ENCODE data around the gene ANAPC1.
A peak's percentile ranks its signal among the peaks of the same experiment; 100 is the strongest.

ANAPC1 gene

GRCh38 chr2:111903930-111904439, 20.0 kb upstream of the ANAPC1 start:
- H3K4me3 ChIP-seq (ENCODE audit: low read length): no peak overlapping the region
- TF ChIP-seq CTCF (IDR thresholded peaks at IDR 0.05; ENCODE audit: insufficient read depth, low read depth, low read length, missing control alignments): no peak
- no peak for DNase-seq (ENCODE audit: low read depth)

- no peak for DNase-seq (ENCODE audit: low read depth)
- no peak overlapping the region for H3K4me3 ChIP-seq (ENCODE audit: low read length)
- TF ChIP-seq CTCF (IDR thresholded peaks at IDR 0.05; ENCODE audit: insufficient read depth, low read depth, low read length, missing control alignments): no peak
These were observed 19.5 kb upstream of the ANAPC1 start for GRCh38 chr2:111903516-111903915.

- DNase-seq (ENCODE audit: low read depth): peak; percentile 41
- TF ChIP-seq CTCF (IDR thresholded peaks at IDR 0.05; ENCODE audit: insufficient read depth, low read depth, low read length, missing control alignments): peak; percentile 38
- H3K4me3 ChIP-seq (ENCODE audit: low read length): no peak overlapping the region
These were observed 16.9 kb upstream of the ANAPC1 start for GRCh38 chr2:111900859-111901258.

- TF ChIP-seq CTCF (IDR thresholded peaks at IDR 0.05; ENCODE audit: insufficient read depth, low read depth, low read length, missing control alignments): no peak
- no peak for DNase-seq (ENCODE audit: low read depth)
- H3K4me3 ChIP-seq (ENCODE audit: low read length): peak overlapping the region; percentile 47
These were observed 14.9 kb upstream of the ANAPC1 start for GRCh38 chr2:111898703-111899514.

- H3K4me3 ChIP-seq (ENCODE audit: low read length): peak within 1 kb of the TSS; percentile 47
- TF ChIP-seq CTCF (IDR thresholded peaks at IDR 0.05; ENCODE audit: insufficient read depth, low read depth, low read length, missing control alignments): no peak
- DNase-seq (ENCODE audit: low read depth): peak; percentile 61
These were observed 14.1 kb upstream of the ANAPC1 start, which contains the start of gene MERTK for GRCh38 chr2:111897924-111898702. Gene MERTK, plus strand, starts transcription at chr2:111898607. Its CDS starts 129 bp downstream, at chr2:111898736.

- TF ChIP-seq CTCF (IDR thresholded peaks at IDR 0.05; ENCODE audit: insufficient read depth, low read depth, low read length, missing control alignments): no peak
- peak overlapping the region; percentile 47 for H3K4me3 ChIP-seq (ENCODE audit: low read length)
- DNase-seq (ENCODE audit: low read depth): no peak
These were observed 13.6 kb upstream of the ANAPC1 start for GRCh38 chr2:111897630-111897923.
